ENCODE measurements around the gene PRLR. TPM values are rescaled to one million over a fixed set of nuclear protein-coding genes. Genes with fewer than 3 reads are reported as not detected.

PRLR gene
- total RNA-seq, result under 0.01 and 0.17 TPM in 2 replicates

GRCh38 chr5:35230038-35230611 lies at the start of gene PRLR:
Gene PRLR (minus strand): TSS chr5:35230487. CDS start chr5:35089620, 140,867 bp downstream.

GRCh38 chr5:35047785-35048404 lies 182.4 kb downstream of the PRLR start, which contains the start of gene AGXT2:
Gene AGXT2 (minus strand): TSS chr5:35047949. CDS start chr5:35047892, 57 bp downstream.

Other genes with a start within 250 kb of the PRLR start
- 0.17 TPM in 1 of 2 replicates, not detected in the other for gene AGXT2, start 182.5 kb downstream of the PRLR start, total RNA-seq